Trophoblast cell (in vitro differentiated cells and primary cell): ENCODE results near the gene SEMA7A.

Experiments used
- DNase-seq, 2 donors: peaks; one replicate each; pipeline ENCODE4 v3.0.0-alpha.2; 2016
- H2AFZ ChIP-seq: 2 replicates; pipeline ENCODE4 v1.6.1; 2013; ENCODE audit warnings: low read length, moderate library complexity, mild to moderate bottlenecking; ENCODE audit not compliant: insufficient read depth, poor library complexity
- H2AK5ac ChIP-seq: 2 replicates; pipeline ENCODE4 v1.6.1; 2013; ENCODE audit warnings: mild to moderate bottlenecking, low read length
- H2BK120ac ChIP-seq: 2 replicates; pipeline ENCODE4 v1.6.1; 2013; ENCODE audit warnings: low read length, mild to moderate bottlenecking, moderate library complexity; ENCODE audit not compliant: insufficient read depth, poor library complexity
- H2BK12ac ChIP-seq: 2 replicates; pipeline ENCODE4 v1.6.1; 2013; ENCODE audit warnings: mild to moderate bottlenecking, low read length, moderate library complexity
- H2BK5ac ChIP-seq: 2 replicates; pipeline ENCODE4 v1.6.1; 2013; ENCODE audit warnings: low read length, low read depth, moderate library complexity, mild to moderate bottlenecking; ENCODE audit not compliant: poor library complexity
- H3K14ac ChIP-seq: 2 replicates; pipeline ENCODE4 v1.6.1; 2013; ENCODE audit warnings: mild to moderate bottlenecking, low read length
- H3K18ac ChIP-seq: 2 replicates; pipeline ENCODE4 v1.6.1; 2013; ENCODE audit warnings: mild to moderate bottlenecking, low read length
- H3K23ac ChIP-seq: 2 replicates; pipeline ENCODE4 v1.6.1; 2013; ENCODE audit warnings: low read length
- H3K27ac ChIP-seq: 2 replicates; pipeline ENCODE4 v1.5.1; 2013; ENCODE audit warnings: low read depth, mild to moderate bottlenecking, inconsistent platforms, low read length, moderate library complexity
- H3K27me3 ChIP-seq: 2 replicates; pipeline ENCODE4 v1.6.1; 2013; ENCODE audit warnings: inconsistent platforms, mild to moderate bottlenecking, low read length, moderate library complexity; ENCODE audit not compliant: insufficient read depth
- H3K36me3 ChIP-seq, 2 experiments: 1 replicate in 1 of 2; 2 replicates in 1 of 2; pipeline ENCODE4 v1.6.1; 2013; ENCODE audit warnings: low read length in 2 of 2, mild to moderate bottlenecking in 2 of 2, moderate library complexity in 1 of 2; ENCODE audit not compliant: insufficient read depth in 2 of 2, control insufficient read depth in 1 of 2
- H3K4ac ChIP-seq: 2 replicates; pipeline ENCODE4 v1.6.1; 2013; ENCODE audit warnings: low read depth, mild to moderate bottlenecking, low read length, moderate library complexity
- H3K4me1 ChIP-seq, 2 experiments: 1 replicate in 1 of 2; 2 replicates in 1 of 2; pipeline ENCODE4 v1.6.1; 2013; ENCODE audit warnings: low read length in 2 of 2, mild to moderate bottlenecking in 2 of 2, moderate library complexity in 1 of 2; ENCODE audit not compliant: insufficient read depth in 2 of 2, control insufficient read depth in 1 of 2
- H3K4me2 ChIP-seq: 2 replicates; pipeline ENCODE4 v1.6.1; 2013; ENCODE audit warnings: inconsistent platforms, mild to moderate bottlenecking, low read length, moderate library complexity
- H3K4me3 ChIP-seq: 2 replicates; pipeline ENCODE4 v1.5.1; 2013; ENCODE audit warnings: mild to moderate bottlenecking, low read depth, low read length, inconsistent platforms
- H3K79me1 ChIP-seq: one replicate; pipeline ENCODE4 v1.6.1; 2013; ENCODE audit warnings: low read length
- H3K79me2 ChIP-seq: 2 replicates; pipeline ENCODE4 v1.6.1; 2013; ENCODE audit warnings: low read length, mild to moderate bottlenecking; ENCODE audit not compliant: control insufficient read depth, insufficient read depth, poor library complexity
- H3K9ac ChIP-seq: 2 replicates; pipeline ENCODE4 v1.6.1; 2013; ENCODE audit warnings: mild to moderate bottlenecking, low read length
- H3K9me3 ChIP-seq: 2 replicates; pipeline ENCODE4 v1.6.1; 2013; ENCODE audit warnings: low read depth, mild to moderate bottlenecking, control low read depth, inconsistent platforms, low read length; ENCODE audit not compliant: insufficient read depth
- H4K12ac ChIP-seq: 2 replicates; pipeline ENCODE4 v1.6.1; 2013; ENCODE audit warnings: low read depth, mild to moderate bottlenecking, low read length, moderate library complexity
- H4K8ac ChIP-seq: 2 replicates; pipeline ENCODE4 v1.6.1; 2013; ENCODE audit warnings: low read depth, mild to moderate bottlenecking, low read length, moderate library complexity
- H4K91ac ChIP-seq: one replicate; pipeline ENCODE4 v1.6.1; 2013; ENCODE audit warnings: low read depth, mild to moderate bottlenecking, low read length, moderate library complexity
- WGBS: extraction: QIAGEN DNeasy Blood & Tissue Kit; methylation state at CpG from one replicate; pipeline ENCODE4 v1.1.7; 2013; ENCODE audit warnings: missing lambda C conversion rate; ENCODE audit not compliant: insufficient read length, insufficient coverage; ENCODE audit errors: extremely low coverage; 5-methylcytosine and 5-hydroxymethylcytosine counted together

SEMA7A gene

GRCh38 chr15:74415966-74416916 is 17.5 kb downstream of the SEMA7A start:
- Histone ChIP-seq H2BK12ac (no peak overlapping the region), H2AK5ac (no peak overlapping the region), H2AFZ (no peak overlapping the region), H2BK120ac (no peak overlapping the region), H3K27me3 (no peaks in the 10 kb centered on the region), H4K8ac (no peak overlapping the region), H3K4me1 (peaks cover 36 to 43% of the 10 kb centered on the region in 2 experiments), H3K79me2 (peaks cover 10% of the 10 kb centered on the region), H3K36me3 (peaks cover 58 to 66% of the 10 kb centered on the region in 2 experiments), H4K12ac (no peak overlapping the region), H3K27ac (no peak overlapping the region), H3K14ac (no peak overlapping the region), H4K91ac (no peak overlapping the region), H3K18ac (no peak overlapping the region), H3K79me1 (peaks cover 20% of the 10 kb centered on the region), H3K4ac (no peak overlapping the region), H3K9me3 (no peaks in the 10 kb centered on the region), H3K23ac (no peak overlapping the region), H3K4me3 (no peak overlapping the region), H2BK5ac (no peak overlapping the region), H3K4me2 (no peak overlapping the region), H3K9ac (no peak overlapping the region)
- no peak for DNase-seq
- WGBS, result no CpG with 5 or more reads among the region's 19 CpGs

- Histone ChIP-seq H3K4ac (no peak overlapping the region), H2BK120ac (no peak overlapping the region), H3K27me3 (no peaks in the 10 kb centered on the region), H3K27ac (no peak overlapping the region), H3K23ac (no peak overlapping the region), H3K36me3 (peaks cover 72 to 79% of the 10 kb centered on the region in 2 experiments), H3K4me2 (no peak overlapping the region), H3K4me1 (peaks cover 25 to 30% of the 10 kb centered on the region in 2 experiments), H2BK5ac (no peak overlapping the region), H3K79me1 (peaks cover 13% of the 10 kb centered on the region), H2BK12ac (peak overlapping the region; percentile 8), H3K9me3 (no peaks in the 10 kb centered on the region), H3K79me2 (peaks cover 3% of the 10 kb centered on the region), H2AFZ (no peak overlapping the region), H3K9ac (no peak overlapping the region), H3K4me3 (no peak overlapping the region), H3K18ac (peak overlapping the region; percentile 47), H4K12ac (peak overlapping the region; percentile 31), H4K91ac (peak overlapping the region; percentile 11), H2AK5ac (no peak overlapping the region), H3K14ac (peak overlapping the region; percentile 12), H4K8ac (no peak overlapping the region)
- no peak for DNase-seq
- WGBS, result no CpG with 5 or more reads among the region's 12 CpGs
These were observed 19.0 kb downstream of the SEMA7A start for GRCh38 chr15:74414603-74415338.

- H3K79me2 ChIP-seq, result no peaks in the 10 kb centered on the region
- no peak overlapping the region for H3K4me3 ChIP-seq
- no peak overlapping the region for H4K8ac ChIP-seq
- H3K27ac ChIP-seq, result no peak overlapping the region
- no peak overlapping the region for H3K4me2 ChIP-seq
- DNase-seq, result peak; percentile 65 to 81
- H2AK5ac ChIP-seq, result no peak overlapping the region
- no peak overlapping the region for H3K9ac ChIP-seq
- no peak overlapping the region for H2AFZ ChIP-seq
- H2BK120ac ChIP-seq, result no peak overlapping the region
- no CpG with 5 or more reads among the region's 5 CpGs for WGBS
- no peak overlapping the region for H2BK12ac ChIP-seq
- no peaks in the 10 kb centered on the region for H3K9me3 ChIP-seq
- H3K36me3 ChIP-seq, result peaks cover 72 to 79% of the 10 kb centered on the region in 2 experiments
- no peak overlapping the region for H3K14ac ChIP-seq
- no peak overlapping the region for H3K18ac ChIP-seq
- no peak overlapping the region for H3K23ac ChIP-seq
- H2BK5ac ChIP-seq, result no peak overlapping the region
- H3K79me1 ChIP-seq, result peaks cover 12% of the 10 kb centered on the region
- H4K12ac ChIP-seq, result no peak overlapping the region
- H3K4ac ChIP-seq, result no peak overlapping the region
- no peaks in the 10 kb centered on the region for H3K27me3 ChIP-seq
- peak overlapping the region; percentile 11 for H4K91ac ChIP-seq
- peaks cover 25 to 26% of the 10 kb centered on the region in 2 experiments for H3K4me1 ChIP-seq
These were observed 19.6 kb downstream of the SEMA7A start for GRCh38 chr15:74414081-74414580.

- no peak for DNase-seq
- no peaks in the 10 kb centered on the region for H3K9me3 ChIP-seq
- peak overlapping the region; percentile 44 for H2AK5ac ChIP-seq
- no peaks in the 10 kb centered on the region for H3K79me2 ChIP-seq
- no peak overlapping the region for H4K8ac ChIP-seq
- no CpG with 5 or more reads among the region's 9 CpGs for WGBS
- no peak overlapping the region for H3K4ac ChIP-seq
- H3K79me1 ChIP-seq, result peaks cover 6% of the 10 kb centered on the region
- H3K27me3 ChIP-seq, result no peaks in the 10 kb centered on the region
- peak overlapping the region; percentile 51 for H2BK12ac ChIP-seq
- H4K12ac ChIP-seq, result no peak overlapping the region
- H2BK120ac ChIP-seq, result no peak overlapping the region
- H3K9ac ChIP-seq, result no peak overlapping the region
- no peak overlapping the region for H2BK5ac ChIP-seq
- peaks cover 72 to 77% of the 10 kb centered on the region in 2 experiments for H3K36me3 ChIP-seq
- no peak overlapping the region for H3K23ac ChIP-seq
- no peak overlapping the region for H3K27ac ChIP-seq
- no peak overlapping the region for H2AFZ ChIP-seq
- H3K4me3 ChIP-seq, result no peak overlapping the region
- H3K18ac ChIP-seq, result peak overlapping the region; percentile 47
- peaks cover 19 to 20% of the 10 kb centered on the region in 2 experiments for H3K4me1 ChIP-seq
- H3K4me2 ChIP-seq, result no peak overlapping the region
- no peak overlapping the region for H4K91ac ChIP-seq
- peak overlapping the region; percentile 21 for H3K14ac ChIP-seq
These were observed 20.2 kb downstream of the SEMA7A start for GRCh38 chr15:74413350-74414080.
